ENCODE measurements around the gene SYT13.

Gene SYT13

GRCh38 chr11:45294499-45294898 lies 8.4 kb upstream of the SYT13 start:
- TF ChIP-seq CTCF (IDR thresholded peaks at IDR 0.05): no peak

DNA sequence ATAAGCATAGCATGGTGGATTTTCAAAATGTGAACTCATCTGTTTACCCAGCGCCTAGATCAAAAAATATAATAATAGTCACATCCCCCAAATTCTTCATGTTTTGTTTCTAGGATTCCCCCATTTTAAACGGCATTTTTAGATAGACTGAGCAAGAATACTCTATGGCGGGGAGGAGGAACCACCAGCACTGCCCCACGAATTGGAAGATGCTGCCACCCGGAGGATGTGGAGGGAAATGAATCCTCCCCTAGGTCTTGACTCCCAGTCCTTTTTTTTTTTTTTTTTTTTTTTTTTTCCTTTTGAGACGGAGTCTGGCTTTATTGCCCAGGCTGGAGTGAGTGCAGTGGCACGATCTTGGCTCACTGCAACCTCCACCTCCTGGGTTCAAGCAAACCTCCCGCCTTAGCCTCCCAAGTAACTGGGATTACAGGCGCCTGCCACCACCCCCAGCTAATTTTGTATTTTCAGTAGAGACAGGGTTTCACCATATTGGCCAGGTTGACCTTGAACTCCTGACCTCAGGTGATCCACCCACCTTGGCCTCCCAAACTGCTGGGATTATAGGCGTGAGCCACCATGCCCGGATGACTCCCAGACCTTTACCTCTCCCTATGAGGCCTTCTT lies 7.5 kb upstream of the SYT13 start:
- TF ChIP-seq CTCF (IDR thresholded peaks at IDR 0.05): peak; percentile 49

GRCh38 chr11:45290586-45290985 lies 4.4 kb upstream of the SYT13 start:
- no peak for TF ChIP-seq CTCF (IDR thresholded peaks at IDR 0.05)

GRCh38 chr11:45289369-45289768 lies 3.2 kb upstream of the SYT13 start:
- TF ChIP-seq CTCF (IDR thresholded peaks at IDR 0.05): no peak

DNA sequence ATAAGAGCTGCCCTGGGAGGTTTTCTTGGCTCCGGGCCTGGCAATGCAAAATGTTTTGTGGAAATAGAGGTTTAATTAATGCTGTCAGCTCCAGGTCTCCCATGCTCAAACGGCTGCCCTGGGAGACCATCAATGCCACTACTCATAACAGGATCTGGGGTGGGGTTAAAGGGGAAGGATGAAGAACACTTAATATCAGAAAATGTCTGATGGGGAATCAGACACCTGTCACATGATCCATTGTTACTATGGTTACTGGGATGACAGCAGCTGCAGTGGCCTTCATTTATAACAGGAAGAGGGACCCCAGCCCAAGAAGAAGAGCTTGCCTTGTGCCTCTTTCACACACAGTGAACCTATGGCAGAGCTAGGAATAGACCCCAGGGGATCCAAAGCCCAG lies 2.2 kb upstream of the SYT13 start:
- no peak for TF ChIP-seq CTCF (IDR thresholded peaks at IDR 0.05)

GRCh38 chr11:45287316-45287903 lies 1.3 kb upstream of the SYT13 start:
- TF ChIP-seq CTCF (IDR thresholded peaks at IDR 0.05): no peak

DNA sequence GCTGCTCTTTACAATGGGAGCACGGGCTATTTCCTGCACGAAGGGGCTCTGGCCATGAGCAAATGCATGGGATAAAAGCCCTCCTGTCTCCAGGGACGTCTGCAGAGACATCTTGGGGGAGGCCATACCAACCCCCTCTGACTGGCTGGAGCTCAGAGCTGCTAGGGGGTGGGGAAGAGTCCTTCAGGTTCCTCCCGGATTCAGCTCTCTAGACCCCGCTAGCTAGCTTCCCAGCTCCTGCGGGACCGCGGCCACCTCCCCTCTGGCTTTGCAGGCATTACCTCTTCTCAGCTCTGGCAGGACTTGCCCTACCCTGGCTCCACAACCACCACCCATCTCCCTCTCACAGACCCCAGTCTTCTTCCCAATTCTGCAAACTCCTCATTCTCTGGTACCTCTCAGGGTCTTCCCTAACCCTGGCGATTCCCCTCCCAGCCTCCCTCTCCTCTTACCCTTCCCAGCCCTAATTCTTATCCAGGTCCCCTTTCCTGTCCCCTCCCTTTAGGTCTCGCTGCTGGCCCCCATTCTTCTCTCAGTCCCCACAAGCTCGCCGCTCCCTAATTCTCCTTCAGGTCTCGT lies 802 bp downstream of the SYT13 start:
- TF ChIP-seq CTCF (IDR thresholded peaks at IDR 0.05): no peak
